Activated CD4-positive, alpha-beta T cell treated with anti-CD3 and anti-CD28 coated beads, Interleukin-2, amount 10 ng/mL, durations not matched to agents 24 days and 14 days (primary cell): ENCODE measurements around the gene MRM2. TPM values are rescaled to one million over a fixed set of nuclear protein-coding genes. Genes with fewer than 3 reads are reported as not detected.

Source experiments
- DNase-seq: peaks from one replicate; pipeline ENCODE4 v3.0.0; 2022
- H3K27ac Mint-ChIP-seq: one replicate; pipeline ENCODE4 v1.8.0; 2022; ENCODE audit warnings: mild to moderate bottlenecking, mixed read lengths
- H3K27me3 Mint-ChIP-seq: one replicate; pipeline ENCODE4 v1.8.0; 2022; ENCODE audit warnings: mixed read lengths
- H3K36me3 Mint-ChIP-seq: one replicate; pipeline ENCODE4 v1.8.0; 2022; ENCODE audit warnings: low read depth, mild to moderate bottlenecking, mixed read lengths
- H3K4me1 Mint-ChIP-seq: one replicate; pipeline ENCODE4 v1.8.0; 2021; ENCODE audit warnings: mixed read lengths
- H3K4me3 Mint-ChIP-seq: one replicate; pipeline ENCODE4 v1.8.0; 2022; ENCODE audit warnings: mild to moderate bottlenecking, moderate library complexity, mixed read lengths
- H3K9me3 Mint-ChIP-seq: one replicate; pipeline ENCODE4 v1.8.0; 2021; ENCODE audit warnings: mixed read lengths
- intact Hi-C: fragments of 100-400 bp; cut with micrococcal nuclease; formaldehyde crosslinking; loops from one replicate; pipeline ENCODE4 v1.15.1; 2023
- total RNA-seq: library from RNA; stranded (reverse); gene quantifications from 2 replicates; pipeline ENCODE4 v1.2.3, GENCODE V29; 2022

The MRM2 gene
- total RNA-seq, 1 donor from 2014 or later, result 47.9 TPM

GRCh38 chr7:2205036-2205780, 36.8 kb downstream of the MRM2 start:
- H3K9me3 Mint-ChIP-seq, result no peaks in the 10 kb centered on the region
- intact Hi-C loops, result no loop called here
- H3K4me1 Mint-ChIP-seq, result peaks cover 3% of the 10 kb centered on the region
- H3K27ac Mint-ChIP-seq, result no peak overlapping the region
- no peaks in the 10 kb centered on the region for H3K27me3 Mint-ChIP-seq
- H3K36me3 Mint-ChIP-seq, result peaks cover 14% of the 10 kb centered on the region
- DNase-seq, result no peak
- no peak overlapping the region for H3K4me3 Mint-ChIP-seq

GRCh38 chr7:2204446-2204845, 37.6 kb downstream of the MRM2 start:
- Mint-ChIP-seq H3K27me3 (no peaks in the 10 kb centered on the region), H3K9me3 (no peaks in the 10 kb centered on the region), H3K27ac (no peak overlapping the region), H3K4me1 (no peaks in the 10 kb centered on the region), H3K4me3 (no peak overlapping the region), H3K36me3 (peaks cover 15% of the 10 kb centered on the region)
- intact Hi-C loops, result no loop called here
- no peak for DNase-seq

GRCh38 chr7:2203766-2204300, 38.2 kb downstream of the MRM2 start:
- H3K4me3 Mint-ChIP-seq, result no peak overlapping the region
- no peaks in the 10 kb centered on the region for H3K27me3 Mint-ChIP-seq
- H3K9me3 Mint-ChIP-seq, result no peaks in the 10 kb centered on the region
- peaks cover 13% of the 10 kb centered on the region for H3K36me3 Mint-ChIP-seq
- intact Hi-C loops, result no loop called here
- H3K4me1 Mint-ChIP-seq, result no peaks in the 10 kb centered on the region
- H3K27ac Mint-ChIP-seq, result no peak overlapping the region
- DNase-seq, result no peak

- no peak for DNase-seq
- no peak overlapping the region for H3K4me3 Mint-ChIP-seq
- intact Hi-C loops, result no loop called here
- H3K36me3 Mint-ChIP-seq, result peaks cover 7% of the 10 kb centered on the region
- no peaks in the 10 kb centered on the region for H3K4me1 Mint-ChIP-seq
- H3K9me3 Mint-ChIP-seq, result no peaks in the 10 kb centered on the region
- no peak overlapping the region for H3K27ac Mint-ChIP-seq
- no peaks in the 10 kb centered on the region for H3K27me3 Mint-ChIP-seq
Observed at GRCh38 chr7:2202901-2203765, 38.9 kb downstream of the MRM2 start.

GRCh38 chr7:2202361-2202761, 39.6 kb downstream of the MRM2 start:
- H3K27me3 Mint-ChIP-seq, result no peaks in the 10 kb centered on the region
- peaks cover 9% of the 10 kb centered on the region for H3K36me3 Mint-ChIP-seq
- no peak for DNase-seq
- no peak overlapping the region for H3K27ac Mint-ChIP-seq
- intact Hi-C loops, result no loop called here
- H3K4me1 Mint-ChIP-seq, result no peaks in the 10 kb centered on the region
- H3K4me3 Mint-ChIP-seq, result no peak overlapping the region
- H3K9me3 Mint-ChIP-seq, result no peaks in the 10 kb centered on the region

GRCh38 chr7:2201686-2202360, 40.2 kb downstream of the MRM2 start:
- no peaks in the 10 kb centered on the region for H3K9me3 Mint-ChIP-seq
- H3K27ac Mint-ChIP-seq, result no peak overlapping the region
- H3K4me1 Mint-ChIP-seq, result no peaks in the 10 kb centered on the region
- H3K36me3 Mint-ChIP-seq, result peaks cover 13% of the 10 kb centered on the region
- H3K4me3 Mint-ChIP-seq, result no peak overlapping the region
- no peak for DNase-seq
- no peaks in the 10 kb centered on the region for H3K27me3 Mint-ChIP-seq
- intact Hi-C loops, result no loop called here

GRCh38 chr7:2201128-2201527, 40.9 kb downstream of the MRM2 start:
- H3K9me3 Mint-ChIP-seq, result no peaks in the 10 kb centered on the region
- no peaks in the 10 kb centered on the region for H3K4me1 Mint-ChIP-seq
- no peak for DNase-seq
- H3K4me3 Mint-ChIP-seq, result no peak overlapping the region
- intact Hi-C loops, result no loop called here
- H3K36me3 Mint-ChIP-seq, result peaks cover 18% of the 10 kb centered on the region
- H3K27me3 Mint-ChIP-seq, result no peaks in the 10 kb centered on the region
- H3K27ac Mint-ChIP-seq, result no peak overlapping the region

GRCh38 chr7:2200584-2200980, 41.4 kb downstream of the MRM2 start:
- Mint-ChIP-seq H3K4me1 (no peaks in the 10 kb centered on the region), H3K4me3 (no peak overlapping the region), H3K36me3 (peaks cover 24% of the 10 kb centered on the region), H3K27ac (no peak overlapping the region), H3K9me3 (no peaks in the 10 kb centered on the region), H3K27me3 (no peaks in the 10 kb centered on the region)
- no peak for DNase-seq
- intact Hi-C loops, result no loop called here

GRCh38 chr7:2199956-2200583, 41.9 kb downstream of the MRM2 start:
- Mint-ChIP-seq H3K36me3 (peaks cover 29% of the 10 kb centered on the region), H3K4me3 (no peak overlapping the region), H3K9me3 (no peaks in the 10 kb centered on the region), H3K27ac (no peak overlapping the region), H3K27me3 (no peaks in the 10 kb centered on the region), H3K4me1 (no peaks in the 10 kb centered on the region)
- intact Hi-C loops, result no loop called here
- no peak for DNase-seq

GRCh38 chr7:2199528-2199927, 42.5 kb downstream of the MRM2 start:
- no peak for DNase-seq
- intact Hi-C loops, result no loop called here
- no peak overlapping the region for H3K4me3 Mint-ChIP-seq
- no peaks in the 10 kb centered on the region for H3K4me1 Mint-ChIP-seq
- no peaks in the 10 kb centered on the region for H3K27me3 Mint-ChIP-seq
- H3K9me3 Mint-ChIP-seq, result no peaks in the 10 kb centered on the region
- peaks cover 30% of the 10 kb centered on the region for H3K36me3 Mint-ChIP-seq
- H3K27ac Mint-ChIP-seq, result no peak overlapping the region

- DNase-seq, result no peak
- H3K27ac Mint-ChIP-seq, result no peak overlapping the region
- no peaks in the 10 kb centered on the region for H3K4me1 Mint-ChIP-seq
- H3K36me3 Mint-ChIP-seq, result peaks cover 34% of the 10 kb centered on the region
- no peaks in the 10 kb centered on the region for H3K9me3 Mint-ChIP-seq
- H3K27me3 Mint-ChIP-seq, result no peaks in the 10 kb centered on the region
- intact Hi-C loops, result no loop called here
- no peak overlapping the region for H3K4me3 Mint-ChIP-seq
Observed at GRCh38 chr7:2198760-2199159, 43.2 kb downstream of the MRM2 start.

- H3K27me3 Mint-ChIP-seq, result no peaks in the 10 kb centered on the region
- no peaks in the 10 kb centered on the region for H3K4me1 Mint-ChIP-seq
- no peak overlapping the region for H3K27ac Mint-ChIP-seq
- H3K36me3 Mint-ChIP-seq, result peaks cover 36% of the 10 kb centered on the region
- DNase-seq, result no peak
- H3K9me3 Mint-ChIP-seq, result no peaks in the 10 kb centered on the region
- intact Hi-C loops, result no loop called here
- no peak overlapping the region for H3K4me3 Mint-ChIP-seq
Observed at GRCh38 chr7:2198206-2198605, 43.8 kb downstream of the MRM2 start.

GRCh38 chr7:2197436-2198155, 44.4 kb downstream of the MRM2 start:
- Mint-ChIP-seq H3K36me3 (peaks cover 36% of the 10 kb centered on the region), H3K27me3 (no peaks in the 10 kb centered on the region), H3K27ac (no peak overlapping the region), H3K9me3 (no peaks in the 10 kb centered on the region), H3K4me3 (no peak overlapping the region), H3K4me1 (no peaks in the 10 kb centered on the region)
- DNase-seq, result no peak
- intact Hi-C loops, result no loop called here
